HL-60/S4 treated with retinoic acid at 250 ng/mL for 4 days and 3 days (cell line): Measurements from ENCODE around the gene IL27RA.
"Not testable (repeated sequence)": the region's sequence is repeated elsewhere in the genome, so short reads cannot be mapped to it uniquely, and the experiment has no call there.

Experiments
- in situ Hi-C: fragments of 300-500 bp; cut with MboI; formaldehyde crosslinking; loops from 2 replicates; pipeline ENCODE4 v1.7.0; 2022; ENCODE audit warnings: low sequenced_read_pairs

IL27RA gene

DNA sequence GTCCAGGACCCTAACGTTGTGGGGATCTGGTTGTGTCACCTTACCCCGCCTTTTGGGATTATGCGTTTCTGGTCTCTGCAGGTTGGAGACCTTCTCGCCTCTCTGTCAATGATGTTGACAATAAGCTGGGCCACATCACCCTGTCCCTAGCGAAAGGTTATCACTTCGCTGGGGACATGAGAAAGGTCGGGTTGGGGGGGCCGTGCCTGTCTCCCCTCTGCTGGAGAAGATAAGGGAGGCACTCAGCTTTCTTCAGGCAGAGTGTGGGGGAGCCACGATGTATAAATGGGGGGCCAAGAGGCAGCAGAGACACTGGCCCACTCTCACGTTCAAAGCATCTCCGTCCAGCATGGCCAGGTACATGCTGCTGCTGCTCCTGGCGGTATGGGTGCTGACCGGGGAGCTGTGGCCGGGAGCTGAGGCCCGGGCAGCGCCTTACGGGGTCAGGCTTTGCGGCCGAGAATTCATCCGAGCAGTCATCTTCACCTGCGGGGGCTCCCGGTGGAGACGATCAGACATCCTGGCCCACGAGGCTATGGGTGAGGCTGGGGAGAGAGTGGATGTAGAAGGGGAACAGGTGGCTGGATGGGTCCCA, 3.6 kb upstream of the IL27RA start, which contains the start of gene RLN3:
RLN3 (plus strand) TSS at position 293 of the 595 bp plus-strand sequence; CDS start at position 350, 57 bp downstream.
- in situ Hi-C loops, result no loop called here

DNA sequence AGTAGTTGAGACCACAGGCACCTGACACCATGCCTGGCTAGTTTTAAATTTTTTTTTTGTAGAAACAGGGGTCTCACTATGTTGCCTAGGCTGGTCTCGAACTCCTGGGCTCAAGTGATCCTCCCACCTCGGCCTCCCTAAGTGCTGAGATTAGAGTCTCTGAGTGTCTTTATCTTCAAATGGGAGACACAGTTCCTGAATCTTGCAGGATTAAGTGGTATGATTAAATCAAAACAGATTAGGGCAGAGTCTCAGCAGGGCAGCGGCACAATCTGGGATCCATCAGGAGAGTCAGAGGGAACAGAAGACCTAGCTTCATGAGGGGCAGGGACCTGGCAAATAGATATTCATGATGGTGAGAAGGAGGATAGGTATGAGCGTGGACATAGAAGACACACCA, 2.7 kb upstream of the IL27RA start:
- in situ Hi-C loops, result no loop called here

DNA sequence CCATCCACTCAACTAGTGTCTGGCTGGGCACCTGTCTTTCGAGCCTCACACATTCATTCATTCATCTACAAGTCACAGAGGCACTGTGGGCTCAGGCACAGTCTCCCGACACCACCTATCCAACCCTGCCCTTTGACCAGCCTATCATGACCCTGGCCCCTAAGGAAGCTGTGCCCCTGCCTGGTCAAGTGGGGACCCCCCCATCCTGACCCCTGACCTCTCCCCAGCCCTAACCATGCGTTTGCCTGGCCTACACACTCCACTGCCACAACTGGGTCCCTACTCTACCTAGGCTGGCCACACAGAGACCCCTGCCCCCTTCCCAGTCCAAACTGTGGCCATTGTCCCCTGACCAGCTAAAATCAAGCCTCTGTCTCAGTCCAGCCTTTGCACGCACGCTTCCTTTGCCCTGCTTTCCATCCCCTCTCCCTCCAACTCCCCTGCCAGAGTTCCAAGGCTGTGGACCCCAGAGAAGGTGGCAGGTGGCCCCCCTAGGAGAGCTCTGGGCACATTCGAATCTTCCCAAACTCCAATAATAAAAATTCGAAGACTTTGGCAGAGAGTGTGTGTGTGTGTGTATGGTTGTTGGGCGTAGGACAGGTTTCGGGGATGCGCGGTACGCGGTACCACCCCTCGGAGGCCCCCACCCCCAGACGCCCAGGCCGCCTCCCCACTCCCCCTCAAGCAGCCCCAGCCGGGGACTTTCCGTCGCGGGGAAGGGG, 404 bp upstream of the IL27RA start:
- in situ Hi-C loops, result no loop called here

DNA sequence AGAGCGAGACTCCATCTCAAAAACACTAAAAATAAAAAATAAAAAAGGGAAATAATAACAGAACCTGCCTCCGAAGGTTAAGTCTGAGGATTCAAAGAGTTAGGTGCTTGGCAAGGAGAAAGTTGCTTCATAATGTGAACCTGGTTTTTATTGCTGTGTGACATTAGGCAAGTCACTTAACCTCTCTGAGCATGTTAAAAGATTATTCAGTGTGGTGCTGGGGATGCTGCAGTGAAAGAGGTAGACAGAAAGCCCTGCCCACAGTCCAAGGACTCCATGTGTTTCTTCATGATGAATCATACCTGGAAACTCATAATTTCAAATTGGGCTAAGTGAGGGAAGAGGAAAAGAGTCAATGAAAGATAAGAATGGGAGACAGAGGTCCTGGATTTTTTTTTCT, 2.4 kb downstream of the IL27RA start:
- in situ Hi-C loops, result no loop called here

DNA sequence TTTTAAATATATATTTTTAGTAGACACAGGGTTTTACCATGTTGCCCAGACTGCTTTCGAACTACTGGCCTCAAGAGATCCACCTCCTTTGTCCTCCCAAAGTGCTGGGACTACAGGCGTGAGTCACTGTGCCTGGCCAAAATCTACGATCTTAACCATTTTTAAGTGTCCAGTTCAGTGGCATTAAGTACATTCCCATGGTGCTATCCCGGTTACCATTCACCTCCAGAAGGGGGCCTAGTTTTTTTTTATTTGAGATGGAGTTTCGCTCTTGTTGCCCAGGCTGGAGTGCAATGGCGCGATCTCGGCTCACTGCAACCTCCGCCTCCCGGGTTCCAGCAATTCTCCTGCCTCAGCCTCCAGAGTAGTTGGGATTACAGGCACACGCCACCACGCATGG, 3.6 kb downstream of the IL27RA start:
- in situ Hi-C loops, result not testable (repeated sequence)

DNA sequence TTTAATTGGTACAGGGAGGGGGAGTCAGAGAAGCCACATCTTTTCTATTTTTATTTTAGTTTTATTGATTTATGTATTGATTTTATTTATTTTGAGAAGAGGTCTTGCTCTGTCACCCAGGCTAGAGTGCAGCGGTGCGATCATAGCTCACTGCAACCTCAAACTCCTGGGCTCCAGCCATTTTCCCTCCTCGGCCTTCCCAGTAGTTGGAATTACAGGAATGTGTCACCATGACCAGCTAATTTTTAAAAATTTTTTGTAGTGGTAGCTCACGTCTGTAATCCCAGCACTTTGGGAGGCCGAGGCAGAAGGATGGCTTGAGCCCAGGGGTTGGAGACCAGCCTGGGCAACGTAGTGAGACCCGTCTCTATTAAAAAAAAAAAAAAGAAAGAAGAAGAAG, 4.1 kb downstream of the IL27RA start:
- in situ Hi-C loops, result no loop called here

DNA sequence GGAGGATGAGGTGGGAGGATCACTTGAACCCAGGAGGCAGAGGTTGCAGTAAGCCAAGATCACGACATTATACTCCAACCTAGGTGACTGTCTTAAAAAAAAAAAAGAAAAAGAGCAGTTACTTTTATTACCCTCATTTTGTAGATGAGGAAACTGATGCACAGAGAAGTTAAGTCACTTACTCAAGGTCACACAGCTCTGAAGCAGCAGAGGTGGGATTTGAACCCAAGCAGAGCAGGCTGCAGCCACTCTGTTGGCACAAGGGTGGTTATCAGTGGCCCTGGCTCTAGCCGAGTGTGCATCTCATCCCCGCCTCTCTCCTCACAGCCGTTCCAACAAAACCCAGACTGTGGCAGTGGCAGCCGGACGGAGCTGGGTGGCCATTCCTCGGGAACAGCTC, 7.6 kb downstream of the IL27RA start:
- in situ Hi-C loops, result no loop called here

DNA sequence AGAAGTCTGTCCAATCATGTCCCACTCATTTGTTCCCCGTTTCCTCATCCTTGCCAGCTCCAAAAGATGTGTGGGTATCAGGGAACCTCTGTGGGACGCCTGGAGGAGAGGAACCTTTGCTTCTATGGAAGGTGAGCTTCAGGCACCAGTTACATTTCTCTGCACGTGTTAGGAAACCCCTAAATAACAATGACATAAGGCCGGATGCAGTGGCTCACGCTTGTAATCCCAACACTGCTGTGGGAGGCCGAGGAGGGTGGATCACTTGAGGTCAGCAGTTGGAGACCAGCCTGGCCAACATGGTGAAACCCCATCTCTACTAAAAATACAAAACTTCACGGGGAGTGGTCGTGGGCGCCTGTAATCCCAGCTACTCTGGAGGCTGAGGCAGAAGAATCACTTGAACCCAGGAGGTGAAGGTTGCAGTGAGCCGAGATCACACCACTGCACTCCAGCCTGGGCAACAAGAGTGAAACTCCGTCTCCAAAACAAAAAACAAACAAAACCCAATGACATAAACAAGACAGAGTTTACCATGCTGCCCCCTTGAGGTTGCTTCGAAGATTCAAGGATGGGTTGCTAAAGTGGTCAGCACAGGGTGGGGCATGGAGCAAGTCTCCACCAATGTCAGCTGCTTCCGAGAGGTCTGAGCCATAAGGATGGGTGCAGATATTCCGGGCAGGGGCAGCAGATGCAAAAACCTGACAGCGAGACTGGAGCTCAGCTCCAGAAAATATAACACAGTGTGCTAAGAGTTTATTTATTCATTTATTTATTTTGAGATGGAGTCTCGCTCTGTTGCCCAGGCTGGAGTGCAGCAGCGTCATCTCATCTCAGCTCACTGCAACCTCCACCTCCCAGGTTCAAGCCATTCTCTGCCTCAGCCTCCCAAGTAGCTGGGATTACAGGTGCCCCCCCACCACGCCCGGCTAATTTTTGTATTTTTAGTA, 11.4 kb downstream of the IL27RA start:
- in situ Hi-C loops, result not testable (repeated sequence)

DNA sequence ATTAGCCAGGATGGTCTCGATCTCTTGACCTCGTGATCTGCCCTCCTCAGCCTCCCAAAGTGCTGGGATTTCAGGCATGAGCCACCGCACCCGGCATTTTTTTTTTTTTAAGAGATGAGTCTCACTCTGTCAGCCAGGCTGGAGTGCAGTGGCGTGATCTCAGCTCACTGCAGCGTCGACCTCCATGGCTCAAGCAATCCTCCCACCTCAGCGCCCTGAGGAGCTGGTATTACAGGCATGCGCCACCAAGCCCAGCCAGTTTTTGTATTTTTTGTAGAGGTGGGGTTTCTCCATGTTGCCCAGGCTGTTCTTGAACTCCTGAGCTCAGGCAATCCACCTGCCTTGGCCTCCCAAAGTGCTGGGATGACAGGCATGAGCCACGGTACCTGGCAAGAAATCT, 16.3 kb downstream of the IL27RA start:
- in situ Hi-C loops, result not testable (repeated sequence)

DNA sequence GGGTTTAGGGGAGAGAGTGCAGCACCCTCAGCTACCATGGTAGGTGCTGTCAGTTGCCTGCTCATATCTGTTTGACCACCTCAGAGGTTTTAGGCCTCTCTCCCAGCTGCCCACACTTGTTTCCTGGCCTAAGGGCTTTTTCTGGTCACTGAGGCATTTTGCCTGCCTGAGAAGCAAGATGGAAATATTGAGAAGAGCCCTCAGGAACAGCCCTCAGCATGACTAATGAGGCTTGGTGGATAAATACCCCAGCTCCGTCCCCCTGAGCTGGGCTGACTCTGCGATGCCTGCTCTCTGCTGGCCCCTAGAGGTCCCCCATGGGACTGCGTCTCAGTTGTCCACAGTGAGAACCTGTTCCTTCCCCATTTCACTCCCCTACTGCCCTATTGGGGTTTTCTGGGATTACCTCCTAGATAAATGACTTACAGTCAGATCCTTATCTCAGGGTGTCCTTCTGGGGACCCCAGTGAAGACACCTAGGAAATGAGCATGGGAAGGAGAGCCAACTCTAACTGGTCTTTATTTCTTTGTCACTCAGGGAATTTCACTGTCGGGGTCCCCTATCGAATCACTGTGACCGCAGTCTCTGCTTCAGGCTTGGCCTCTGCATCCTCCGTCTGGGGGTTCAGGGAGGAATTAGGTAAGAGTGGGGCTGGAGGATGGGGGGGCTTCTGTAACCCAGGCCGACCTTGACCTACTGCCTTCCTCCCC, 17.0 kb downstream of the IL27RA start:
- in situ Hi-C loops, result no loop called here

DNA sequence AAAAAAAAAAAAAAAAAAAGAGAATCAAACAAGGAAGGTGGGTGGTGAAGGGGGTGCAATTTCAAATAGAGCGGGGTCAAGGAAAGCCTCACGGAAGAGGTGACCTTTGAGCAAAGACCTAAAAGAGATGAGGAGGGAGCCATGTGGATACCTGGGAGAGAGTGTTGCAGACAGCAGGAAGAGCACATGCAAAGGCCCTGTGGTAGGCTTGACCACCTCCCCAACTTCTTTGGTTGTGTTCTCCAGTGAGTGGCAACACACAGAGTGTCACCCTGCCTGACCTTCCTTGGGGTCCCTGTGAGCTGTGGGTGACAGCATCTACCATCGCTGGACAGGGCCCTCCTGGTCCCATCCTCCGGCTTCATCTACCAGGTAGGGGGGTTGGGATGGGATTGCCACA, 18.9 kb downstream of the IL27RA start:
- in situ Hi-C loops, result loop anchor here (25.0 kb wide), 2 partner anchors 163 to 438 kb away; partner anchors contain the start of gene NANOS3

DNA sequence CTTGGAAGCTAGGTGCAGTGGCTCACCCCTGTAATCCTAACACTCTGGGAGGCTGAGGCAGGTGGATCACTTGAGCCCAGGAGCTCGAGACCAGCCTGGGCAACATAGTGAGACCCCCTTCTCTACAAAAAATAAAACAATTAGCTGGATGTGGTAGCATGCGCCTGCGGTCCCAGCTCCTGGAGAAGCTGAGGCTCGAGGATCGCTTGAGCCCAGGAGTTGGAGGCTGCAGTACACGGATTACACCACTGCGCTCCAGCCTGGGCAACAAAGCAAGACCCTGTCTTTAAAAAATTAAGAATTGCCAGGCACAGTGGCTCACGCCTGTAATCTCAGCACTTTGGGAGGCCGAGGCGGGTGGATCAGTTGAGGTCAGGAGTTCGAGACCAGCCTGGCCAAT, 19.4 kb downstream of the IL27RA start:
- in situ Hi-C loops, result loop anchor here (25.0 kb wide), 2 partner anchors 164 to 439 kb away; partner anchors contain the start of gene NANOS3

DNA sequence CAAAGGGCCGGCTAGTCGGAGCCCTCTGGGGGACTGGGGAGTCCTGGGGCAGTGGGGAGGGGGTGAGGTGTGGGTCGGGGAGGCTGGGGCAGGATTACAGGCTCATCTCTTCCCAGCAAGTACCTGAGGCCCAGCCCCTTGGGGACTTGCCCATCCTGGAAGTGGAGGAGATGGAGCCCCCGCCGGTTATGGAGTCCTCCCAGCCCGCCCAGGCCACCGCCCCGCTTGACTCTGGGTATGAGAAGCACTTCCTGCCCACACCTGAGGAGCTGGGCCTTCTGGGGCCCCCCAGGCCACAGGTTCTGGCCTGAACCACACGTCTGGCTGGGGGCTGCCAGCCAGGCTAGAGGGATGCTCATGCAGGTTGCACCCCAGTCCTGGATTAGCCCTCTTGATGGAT, 20.4 kb downstream of the IL27RA start:
- in situ Hi-C loops, result loop anchor here (25.0 kb wide), 2 partner anchors 165 to 440 kb away; partner anchors contain the start of gene NANOS3

DNA sequence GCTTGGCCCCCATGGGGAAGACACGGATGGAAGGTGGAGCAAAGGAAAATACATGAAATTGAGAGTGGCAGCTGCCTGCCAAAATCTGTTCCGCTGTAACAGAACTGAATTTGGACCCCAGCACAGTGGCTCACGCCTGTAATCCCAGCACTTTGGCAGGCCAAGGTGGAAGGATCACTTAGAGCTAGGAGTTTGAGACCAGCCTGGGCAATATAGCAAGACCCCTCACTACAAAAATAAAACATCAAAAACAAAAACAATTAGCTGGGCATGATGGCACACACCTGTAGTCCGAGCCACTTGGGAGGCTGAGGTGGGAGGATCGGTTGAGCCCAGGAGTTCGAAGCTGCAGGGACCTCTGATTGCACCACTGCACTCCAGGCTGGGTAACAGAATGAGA, 20.9 kb downstream of the IL27RA start:
- in situ Hi-C loops, result loop anchor here (25.0 kb wide), 2 partner anchors 165 to 440 kb away; partner anchors contain the start of gene NANOS3

DNA sequence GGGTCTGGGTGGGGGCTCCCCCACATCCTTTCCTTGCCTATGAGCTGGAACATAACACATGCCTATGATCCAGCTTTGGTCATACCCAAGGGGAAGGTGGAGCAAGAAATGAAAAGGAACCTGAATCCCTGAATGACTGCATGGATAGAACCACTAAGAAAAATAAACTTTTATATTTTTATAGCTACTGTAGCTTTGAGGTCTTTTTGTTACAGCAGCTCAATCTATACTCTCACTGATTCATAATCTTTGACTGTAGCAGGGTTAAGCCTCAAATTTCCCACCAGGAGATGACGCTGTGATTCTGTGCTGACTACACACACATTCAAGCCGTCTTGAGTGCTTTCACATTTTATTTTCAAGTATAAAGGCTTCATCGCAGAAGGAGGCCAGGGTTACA, 21.5 kb downstream of the IL27RA start:
- in situ Hi-C loops, result loop anchor here (25.0 kb wide), 2 partner anchors 166 to 441 kb away; partner anchors contain the start of gene NANOS3

DNA sequence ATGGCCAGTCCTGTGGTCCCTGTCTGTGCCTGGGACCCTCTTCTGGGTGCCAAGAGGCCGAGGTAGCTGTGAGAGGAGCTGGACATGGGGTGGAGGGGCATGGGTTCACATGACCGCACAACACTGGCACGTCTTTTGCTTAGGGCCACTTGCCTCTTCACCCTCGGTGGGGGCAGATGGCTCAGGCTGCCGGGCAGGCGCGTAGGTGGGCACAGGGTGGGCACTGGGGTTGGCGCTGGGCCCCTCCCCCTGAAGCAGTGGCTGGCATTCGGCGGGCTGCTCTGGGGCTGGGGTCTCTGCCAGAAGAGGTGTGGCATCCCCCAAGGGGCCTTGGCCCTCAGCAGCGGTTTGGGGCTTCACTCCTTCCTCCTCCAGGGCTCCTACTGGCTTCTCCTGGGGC, 21.9 kb downstream of the IL27RA start:
- in situ Hi-C loops, result loop anchor here (25.0 kb wide), 2 partner anchors 166 to 441 kb away; partner anchors contain the start of gene NANOS3

DNA sequence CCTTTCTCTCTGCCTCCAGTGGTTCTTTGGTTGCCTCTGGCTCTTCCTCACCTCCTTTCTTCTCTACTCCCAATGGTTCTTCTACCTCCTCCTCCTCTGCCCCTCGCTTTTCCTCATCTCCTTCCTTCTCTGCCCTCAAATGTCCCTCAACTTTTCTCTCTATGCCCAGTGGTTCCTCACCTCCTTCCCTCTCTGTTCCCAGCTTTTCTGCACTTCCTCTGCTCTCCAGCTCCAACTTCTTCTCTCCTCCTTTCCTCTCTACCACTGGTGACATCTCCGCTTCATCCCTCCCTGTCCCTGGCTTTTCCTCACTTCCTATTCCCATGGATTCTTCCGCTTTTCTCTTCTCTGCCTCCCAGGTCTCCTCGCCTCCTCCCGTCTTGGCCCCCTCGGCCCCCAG, 22.5 kb downstream of the IL27RA start:
- in situ Hi-C loops, result loop anchor here (25.0 kb wide), 2 partner anchors 167 to 442 kb away; partner anchors contain the start of gene NANOS3

DNA sequence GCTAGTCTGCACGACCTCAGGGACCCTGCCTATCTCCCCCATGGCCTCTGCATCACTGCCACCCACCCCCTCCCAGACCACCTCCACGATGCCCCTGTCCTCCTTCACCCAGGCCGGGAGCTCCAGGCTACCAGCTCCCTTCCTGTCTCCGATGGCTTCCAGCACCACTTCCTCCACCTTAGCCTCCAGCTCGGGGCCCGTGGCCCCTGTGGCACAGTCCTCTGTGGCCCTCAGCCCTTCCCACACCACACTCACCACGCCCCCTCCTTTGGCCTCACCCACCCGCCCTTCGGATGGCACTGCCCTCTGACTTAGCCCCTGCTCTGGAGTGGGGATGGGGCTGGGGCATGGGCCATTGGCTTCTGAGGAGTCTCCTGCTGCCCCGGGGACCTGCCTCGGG, 23.2 kb downstream of the IL27RA start:
- in situ Hi-C loops, result loop anchor here (25.0 kb wide), 2 partner anchors 167 to 442 kb away; partner anchors contain the start of gene NANOS3

DNA sequence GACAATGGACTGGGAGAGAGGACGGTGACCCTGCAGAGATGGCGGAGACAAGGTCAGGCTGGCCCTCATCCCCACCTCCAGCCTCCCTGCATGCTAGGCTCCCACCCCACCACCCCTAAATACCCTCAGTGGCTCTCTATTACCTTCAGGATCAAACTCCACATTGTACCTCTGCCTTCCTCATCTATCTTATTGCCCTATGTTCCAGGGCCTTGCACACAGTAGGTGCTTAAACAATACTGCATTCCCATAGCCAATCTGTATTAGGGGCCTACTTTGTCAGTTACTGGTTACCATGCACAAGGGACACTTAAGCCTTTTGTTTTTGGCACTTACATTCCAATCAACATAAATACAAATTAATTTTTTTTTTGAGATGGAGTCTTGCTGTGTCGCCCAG, 23.8 kb downstream of the IL27RA start:
- in situ Hi-C loops, result loop anchor here (25.0 kb wide), 2 partner anchors 168 to 443 kb away; partner anchors contain the start of gene NANOS3

DNA sequence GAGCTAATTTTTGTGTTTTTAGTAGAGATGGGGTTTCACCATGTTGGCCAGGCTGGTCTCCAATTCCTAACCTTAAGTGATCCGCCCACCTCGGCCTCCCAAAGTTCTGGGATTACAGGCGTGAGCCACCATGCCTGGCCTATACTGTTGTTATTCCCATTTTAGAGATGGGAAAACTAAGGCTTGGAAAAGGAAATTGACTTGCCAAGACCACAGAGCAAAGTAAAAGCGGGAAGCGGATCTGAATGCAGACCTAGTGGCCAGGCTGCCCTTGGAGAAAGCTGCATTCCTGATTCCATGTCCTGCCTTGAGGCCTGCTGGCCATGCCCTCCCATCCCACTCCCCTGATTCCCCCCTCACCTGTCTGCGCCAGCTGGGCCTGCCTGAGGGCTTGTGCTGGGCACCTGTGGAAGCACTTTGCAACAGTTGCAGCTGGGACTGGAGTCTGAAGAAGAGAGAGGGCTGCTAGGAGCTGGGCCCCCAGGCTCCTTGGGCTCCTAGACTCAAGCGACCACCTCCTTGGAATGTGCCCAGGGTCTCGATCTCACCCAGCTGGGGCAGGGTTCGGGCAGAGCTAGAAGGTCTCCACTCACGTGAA, 24.6 kb downstream of the IL27RA start:
- in situ Hi-C loops, result loop anchor here (25.0 kb wide), 2 partner anchors 169 to 444 kb away; partner anchors contain the start of gene NANOS3
